ENCODE results near the gene SLC40A1. TPM values are rescaled to one million over a fixed set of nuclear protein-coding genes. Genes with fewer than 3 reads are reported as not detected.

SLC40A1 gene
- total and polyA plus RNA-seq, 10 of the 15 experiments (the other 5 are each of a cell fraction or from before 2014, with no cell fraction given) = 0.01 to 0.38 (median 0.08) TPM; not detected in 7

DNA sequence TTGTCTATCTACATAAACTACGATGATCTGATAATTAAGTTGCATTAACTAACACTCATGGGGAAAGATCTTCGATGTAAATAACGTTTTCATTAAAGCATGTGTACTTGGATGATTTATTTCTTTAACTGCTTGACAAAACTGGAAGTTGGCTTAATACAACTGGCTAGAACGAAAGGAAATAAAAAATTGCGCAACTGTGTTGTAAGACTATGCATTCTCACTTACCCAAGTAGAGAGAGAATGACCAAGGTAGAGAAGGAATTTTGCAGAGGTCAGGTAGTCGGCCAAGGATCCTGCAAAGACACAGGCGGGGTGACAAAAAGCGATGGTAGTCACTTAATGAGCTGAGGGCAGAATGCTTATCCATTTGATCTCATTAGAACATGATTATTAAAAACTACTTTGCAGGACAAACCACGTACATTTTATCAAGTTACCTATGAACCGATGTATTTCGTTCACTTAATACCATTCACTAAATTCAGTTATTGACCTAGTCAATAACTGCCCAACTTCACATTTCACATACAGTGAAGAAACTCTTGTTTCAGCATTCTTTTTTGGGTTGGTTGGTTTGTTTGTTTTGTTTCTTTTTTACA is 900 bp downstream of the SLC40A1 start:
- Histone ChIP-seq H3K4me1 (ENCODE audit: control insufficient read depth, insufficient read depth, low read length) (no peaks in the 10 kb centered on the region), H3K4me2 (ENCODE audit: control insufficient read depth, insufficient read depth) (no peak overlapping the region), H4K20me1 (ENCODE audit: control insufficient read depth, insufficient read depth) (no peaks in the 10 kb centered on the region), H3K9ac (ENCODE audit: control insufficient read depth, insufficient read depth, low read length) (no peak overlapping the region), H3K4me3 (no peak overlapping the region), H3K27me3 (replicated peaks in 1 of 2; ENCODE audit: control insufficient read depth in 2 of 2, insufficient read depth in 2 of 2, low read length in 1 of 2) (peaks cover 10 to 15% of the 10 kb centered on the region in 2 experiments), H3K79me2 (ENCODE audit: control insufficient read depth, insufficient read depth, low read length) (no peaks in the 10 kb centered on the region), H3K36me3 (ENCODE audit: control insufficient read depth in 2 of 2, insufficient read depth in 2 of 2, low read length in 1 of 2) (no peaks in the 10 kb centered on the region), H3K27ac (ENCODE audit: control insufficient read depth, insufficient read depth) (no peak overlapping the region), H2AFZ (ENCODE audit: control insufficient read depth, low read depth, low read length) (no peak overlapping the region), H3K9me3 (replicated peaks; ENCODE audit: control insufficient read depth, insufficient read depth, low read length) (no peaks in the 10 kb centered on the region)
- ATAC-seq = no peak
- no TSS peak for BruUV-seq (replicated peaks)
- CTCF ChIA-PET = no interaction called here
- FAIRE-seq = no peak
- POLR2A ChIA-PET = no interaction called here
- RAD21 ChIA-PET (ENCODE audit: unreplicated experiment) = no interaction called here
- intact Hi-C loops (cut with micrococcal nuclease; ENCODE audit: unreplicated experiment) (no loop called here), in situ Hi-C loops (cut with MboI) (no loop called here)
- SMC1A ChIA-PET (ENCODE audit: uncharacterized antibody, unreplicated experiment) = no interaction called here
- no peak for DNase-seq (ENCODE audit: low read depth, low spot score)
- no peak for TF ChIP-seq CHD4 (IDR thresholded peaks at IDR 0.05)
- TF ChIP-seq ESRRA (IDR thresholded peaks at IDR 0.05; ENCODE audit: low read length) = no peak
- TF ChIP-seq HCFC1 (IDR thresholded peaks at IDR 0.05; ENCODE audit: low read length) = no peak
- 0 out of 2 replicates have a peak, but pooled peaks have one; percentile 16 for TF ChIP-seq BMI1 (IDR thresholded peaks at IDR 0.05; ENCODE audit: borderline replicate concordance)
- no peak for TF ChIP-seq RB1 (IDR thresholded peaks at IDR 0.05; ENCODE audit: borderline replicate concordance)
- TF ChIP-seq ZBTB33 (IDR thresholded peaks at IDR 0.05) = no peak
- WGBS (ENCODE audit: insufficient coverage, insufficient replicate concordance, low lambda C conversion rate, missing lambda C conversion rate) = 5% methylated on average over 11 of the region's 11 CpGs

All from GM12878 (cell line).